ENCODE data around the gene KCNJ11. TPM values are rescaled to one million over a fixed set of nuclear protein-coding genes. Genes with fewer than 3 reads are reported as not detected.
A peak's percentile ranks its signal among the peaks of the same experiment; 100 is the strongest.

KCNJ11 gene
- total and polyA plus RNA-seq, 2 of the 13 experiments (the other 11 are each of a cell fraction or from before 2014, with no cell fraction given): 0.38 to 1.6 TPM

GRCh38 chr11:17352950-17353820, 35.3 kb downstream of the KCNJ11 start (continued):
- TF ChIP-seq DBP (CRISPR knock-in tag; IDR thresholded peaks at IDR 0.05; ENCODE audit: not compliant biosample characterization) (no peak), ZNF460 (CRISPR knock-in tag; IDR thresholded peaks at IDR 0.05; ENCODE audit: borderline replicate concordance) (no peak; the same call in 1 of the 2 replicates), PITX1 (CRISPR knock-in tag; IDR thresholded peaks at IDR 0.05) (peak; percentile 49; the same call in 1 of the 2 replicates), PRDM10 (CRISPR knock-in tag; IDR thresholded peaks at IDR 0.05; ENCODE audit: low read depth) (no peak), NR2F6 (IDR thresholded peaks at IDR 0.05) (no peak), NR2F6 (CRISPR knock-in tag; IDR thresholded peaks at IDR 0.05) (peak; percentile 58; the same call in 1 of the 2 replicates), SAFB2 (CRISPR knock-in tag; IDR thresholded peaks at IDR 0.05; ENCODE audit: borderline replicate concordance, low read depth) (peak; percentile 69; the same call in 1 of the 2 replicates), TEAD2 (CRISPR knock-in tag; IDR thresholded peaks at IDR 0.05) (no peak), BRD4 (CRISPR knock-in tag; IDR thresholded peaks at IDR 0.05) (0 out of 2 replicates have a peak, but pooled peaks have one; percentile 47), ZC3H13 (CRISPR knock-in tag; IDR thresholded peaks at IDR 0.05) (peak; percentile 98), MLX (CRISPR knock-in tag; IDR thresholded peaks at IDR 0.05) (0 out of 2 replicates have a peak, but pooled peaks have one; percentile 20), GTF2F1 (IDR thresholded peaks at IDR 0.05; ENCODE audit: low read length) (no peak), ZXDC (CRISPR knock-in tag; IDR thresholded peaks at IDR 0.05) (no peak; the same call in 1 of the 2 replicates), ZNF552 (CRISPR knock-in tag; IDR thresholded peaks at IDR 0.05; ENCODE audit: borderline replicate concordance) (peak; percentile 82), POLR2A (IDR thresholded peaks at IDR 0.05; ENCODE audit: insufficient read depth in 1 of 2, low read depth in 2 of 2, low read length in 2 of 2) (peak; percentile 80 to 82), RARA (CRISPR knock-in tag; IDR thresholded peaks at IDR 0.05) (peak; percentile 30; the same call in 1 of the 2 replicates), PLSCR1 (CRISPR knock-in tag; IDR thresholded peaks at IDR 0.05; ENCODE audit: borderline replicate concordance) (no peak), THAP7 (CRISPR knock-in tag; IDR thresholded peaks at IDR 0.05) (no peak), SIN3A (IDR thresholded peaks at IDR 0.05; ENCODE audit: borderline replicate concordance, low read depth, low read length) (peak; percentile 60; the same call in 1 of the 2 replicates), CCDC6 (CRISPR knock-in tag; IDR thresholded peaks at IDR 0.05) (peak; percentile 57; the same call in 1 of the 2 replicates)
